ENCODE results near the gene HIPK1.
"Not testable (repeated sequence)": the region's sequence is repeated elsewhere in the genome, so short reads cannot be mapped to it uniquely, and the experiment has no call there.

- TF ChIP-seq, protein P1, sequence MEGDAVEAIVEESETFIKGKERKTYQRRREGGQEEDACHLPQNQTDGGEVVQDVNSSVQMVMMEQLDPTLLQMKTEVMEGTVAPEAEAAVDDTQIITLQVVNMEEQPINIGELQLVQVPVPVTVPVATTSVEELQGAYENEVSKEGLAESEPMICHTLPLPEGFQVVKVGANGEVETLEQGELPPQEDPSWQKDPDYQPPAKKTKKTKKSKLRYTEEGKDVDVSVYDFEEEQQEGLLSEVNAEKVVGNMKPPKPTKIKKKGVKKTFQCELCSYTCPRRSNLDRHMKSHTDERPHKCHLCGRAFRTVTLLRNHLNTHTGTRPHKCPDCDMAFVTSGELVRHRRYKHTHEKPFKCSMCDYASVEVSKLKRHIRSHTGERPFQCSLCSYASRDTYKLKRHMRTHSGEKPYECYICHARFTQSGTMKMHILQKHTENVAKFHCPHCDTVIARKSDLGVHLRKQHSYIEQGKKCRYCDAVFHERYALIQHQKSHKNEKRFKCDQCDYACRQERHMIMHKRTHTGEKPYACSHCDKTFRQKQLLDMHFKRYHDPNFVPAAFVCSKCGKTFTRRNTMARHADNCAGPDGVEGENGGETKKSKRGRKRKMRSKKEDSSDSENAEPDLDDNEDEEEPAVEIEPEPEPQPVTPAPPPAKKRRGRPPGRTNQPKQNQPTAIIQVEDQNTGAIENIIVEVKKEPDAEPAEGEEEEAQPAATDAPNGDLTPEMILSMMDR (IDR thresholded peaks at IDR 0.05), result not testable (repeated sequence)
- TF ChIP-seq POLR2A (IDR thresholded peaks at IDR 0.05), result not testable (repeated sequence)
Observed at GRCh38 chr1:114006825-114007224, 77.7 kb downstream of the HIPK1 start.

Measured in gastroesophageal sphincter (tissue), 3 donors.